ENCODE data around the gene SLC37A4.

DNA sequence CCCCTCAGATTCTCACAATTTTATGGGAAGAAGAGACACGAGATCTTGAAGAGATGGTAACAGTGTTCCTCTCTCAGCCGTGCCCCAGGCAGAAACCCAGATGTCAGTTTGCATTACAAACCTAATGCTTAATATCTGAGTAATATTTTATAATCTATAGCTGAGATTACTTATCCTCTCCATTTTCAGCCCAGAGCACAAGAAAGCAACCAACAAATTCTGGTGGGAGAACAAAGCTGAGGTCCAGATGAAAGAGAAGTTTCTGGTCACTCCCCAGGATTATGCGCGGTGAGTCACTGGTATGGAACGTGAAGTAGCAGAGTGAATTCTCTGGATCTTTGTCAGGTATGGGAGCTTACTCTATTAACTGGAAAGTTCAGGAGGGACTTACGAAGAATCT, 31.9 kb downstream of the SLC37A4 start:
- TF ChIP-seq, protein P1, sequence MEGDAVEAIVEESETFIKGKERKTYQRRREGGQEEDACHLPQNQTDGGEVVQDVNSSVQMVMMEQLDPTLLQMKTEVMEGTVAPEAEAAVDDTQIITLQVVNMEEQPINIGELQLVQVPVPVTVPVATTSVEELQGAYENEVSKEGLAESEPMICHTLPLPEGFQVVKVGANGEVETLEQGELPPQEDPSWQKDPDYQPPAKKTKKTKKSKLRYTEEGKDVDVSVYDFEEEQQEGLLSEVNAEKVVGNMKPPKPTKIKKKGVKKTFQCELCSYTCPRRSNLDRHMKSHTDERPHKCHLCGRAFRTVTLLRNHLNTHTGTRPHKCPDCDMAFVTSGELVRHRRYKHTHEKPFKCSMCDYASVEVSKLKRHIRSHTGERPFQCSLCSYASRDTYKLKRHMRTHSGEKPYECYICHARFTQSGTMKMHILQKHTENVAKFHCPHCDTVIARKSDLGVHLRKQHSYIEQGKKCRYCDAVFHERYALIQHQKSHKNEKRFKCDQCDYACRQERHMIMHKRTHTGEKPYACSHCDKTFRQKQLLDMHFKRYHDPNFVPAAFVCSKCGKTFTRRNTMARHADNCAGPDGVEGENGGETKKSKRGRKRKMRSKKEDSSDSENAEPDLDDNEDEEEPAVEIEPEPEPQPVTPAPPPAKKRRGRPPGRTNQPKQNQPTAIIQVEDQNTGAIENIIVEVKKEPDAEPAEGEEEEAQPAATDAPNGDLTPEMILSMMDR (IDR thresholded peaks at IDR 0.05; ENCODE audit: low read length) = no peak
- no peak for TF ChIP-seq EZH2 (optimal IDR thresholded peaks at IDR 0.05; ENCODE audit: low read depth, low read length)

Measured in MM.1S (cell line).